Suppressor macrophage treated with lipopolysaccharide for 4 hours (primary cell): ENCODE measurements around the gene MLLT6.
"Not testable (repeated sequence)": the region's sequence is repeated elsewhere in the genome, so short reads cannot be mapped to it uniquely, and the experiment has no call there.

ENCODE experiments used
- DNase-seq: peaks from one replicate; pipeline ENCODE4 v3.0.0-alpha.2; 2020

Gene MLLT6

DNA sequence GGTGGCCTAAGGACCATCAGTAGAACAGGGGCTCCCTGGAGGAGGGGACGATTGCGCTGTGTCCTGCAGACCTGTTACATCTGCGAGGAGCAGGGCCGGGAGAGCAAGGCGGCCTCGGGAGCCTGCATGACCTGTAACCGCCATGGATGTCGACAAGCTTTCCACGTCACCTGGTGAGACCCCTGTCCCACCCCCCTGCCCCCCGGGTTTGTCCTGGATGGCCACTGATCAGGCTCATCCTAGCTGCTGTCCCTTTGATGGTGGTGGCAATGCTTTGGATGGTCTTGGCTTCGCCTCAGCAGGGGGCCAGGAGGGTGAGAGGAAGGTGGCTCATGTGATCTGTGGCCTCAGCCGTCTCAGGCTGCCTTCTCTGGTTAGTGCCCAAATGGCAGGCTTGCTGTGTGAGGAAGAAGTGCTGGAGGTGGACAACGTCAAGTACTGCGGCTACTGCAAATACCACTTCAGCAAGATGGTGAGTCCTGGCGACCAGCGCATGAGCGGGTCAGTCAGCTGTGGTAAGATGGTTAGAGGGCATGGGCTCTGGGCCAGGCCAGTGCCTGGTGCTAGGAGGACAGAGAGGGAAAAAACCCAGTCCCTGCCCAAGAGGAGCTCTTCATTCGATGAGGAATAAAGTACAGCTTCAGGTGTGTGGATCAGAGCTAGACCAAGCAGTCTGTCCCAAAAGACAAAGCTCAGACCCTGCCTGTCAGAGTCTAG lies 4.2 kb downstream of the MLLT6 start:
- no peak for DNase-seq

DNA sequence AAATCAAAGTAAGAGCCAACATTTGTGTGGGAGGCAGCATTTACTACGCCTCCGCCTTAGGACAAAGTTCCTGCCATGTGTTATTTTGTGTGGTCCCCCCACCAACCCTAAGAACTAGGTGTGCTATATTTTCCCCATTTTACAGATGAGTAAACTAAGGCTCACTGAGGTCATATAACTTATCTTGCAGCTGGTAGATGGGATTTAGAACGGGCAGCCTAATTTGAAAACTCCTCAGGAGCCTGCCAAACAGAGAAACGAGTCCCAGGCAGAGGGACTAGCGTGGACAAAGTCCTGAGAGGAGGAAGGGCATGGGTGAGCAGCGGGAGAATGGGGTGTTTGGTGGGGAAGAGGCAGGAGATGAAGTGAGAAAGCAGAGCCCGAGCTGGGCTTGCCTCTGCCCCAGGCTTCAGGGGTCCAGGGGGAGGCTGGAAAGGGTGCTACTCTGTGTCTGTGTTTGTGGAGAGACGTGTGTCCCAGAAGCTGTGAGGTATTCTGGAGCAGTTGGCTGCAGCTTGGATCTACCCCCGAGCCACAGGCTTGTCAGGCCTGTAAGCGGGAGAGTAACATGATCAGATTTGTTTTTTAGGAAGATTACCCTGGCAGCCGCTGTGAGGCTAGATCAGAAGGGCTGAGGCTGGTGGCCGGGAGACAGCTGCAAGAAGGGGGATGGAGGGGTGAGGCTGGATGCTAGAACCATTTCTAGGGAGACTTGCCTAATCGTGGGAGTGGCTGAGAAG lies 5.0 kb downstream of the MLLT6 start:
- DNase-seq = no peak

DNA sequence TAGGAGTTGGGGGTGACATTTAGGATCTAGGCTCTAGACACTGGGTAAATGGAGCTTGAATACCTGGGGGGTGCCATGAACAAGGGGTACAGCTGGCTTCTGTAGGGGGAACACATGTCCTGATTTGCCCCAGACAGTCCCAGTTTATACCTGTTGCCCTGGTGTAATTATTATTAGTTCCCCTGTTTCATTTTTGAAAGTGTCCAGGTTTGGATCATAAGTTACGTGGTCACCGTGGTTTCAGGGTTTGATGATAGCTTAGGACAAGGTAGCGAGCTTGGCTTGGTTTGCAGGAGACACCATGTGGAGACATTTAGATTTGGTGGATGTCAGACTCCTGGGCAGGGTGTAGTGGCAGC lies 5.5 kb downstream of the MLLT6 start:
- no peak for DNase-seq

GRCh38 chr17:38710985-38711384 lies 5.9 kb downstream of the MLLT6 start:
- DNase-seq = no peak

GRCh38 chr17:38711792-38712571 lies 6.9 kb downstream of the MLLT6 start:
- no peak for DNase-seq

GRCh38 chr17:38712593-38712992 lies 7.5 kb downstream of the MLLT6 start:
- no peak for DNase-seq

- no peak for DNase-seq
Observed at GRCh38 chr17:38713456-38714075, 8.5 kb downstream of the MLLT6 start.

DNA sequence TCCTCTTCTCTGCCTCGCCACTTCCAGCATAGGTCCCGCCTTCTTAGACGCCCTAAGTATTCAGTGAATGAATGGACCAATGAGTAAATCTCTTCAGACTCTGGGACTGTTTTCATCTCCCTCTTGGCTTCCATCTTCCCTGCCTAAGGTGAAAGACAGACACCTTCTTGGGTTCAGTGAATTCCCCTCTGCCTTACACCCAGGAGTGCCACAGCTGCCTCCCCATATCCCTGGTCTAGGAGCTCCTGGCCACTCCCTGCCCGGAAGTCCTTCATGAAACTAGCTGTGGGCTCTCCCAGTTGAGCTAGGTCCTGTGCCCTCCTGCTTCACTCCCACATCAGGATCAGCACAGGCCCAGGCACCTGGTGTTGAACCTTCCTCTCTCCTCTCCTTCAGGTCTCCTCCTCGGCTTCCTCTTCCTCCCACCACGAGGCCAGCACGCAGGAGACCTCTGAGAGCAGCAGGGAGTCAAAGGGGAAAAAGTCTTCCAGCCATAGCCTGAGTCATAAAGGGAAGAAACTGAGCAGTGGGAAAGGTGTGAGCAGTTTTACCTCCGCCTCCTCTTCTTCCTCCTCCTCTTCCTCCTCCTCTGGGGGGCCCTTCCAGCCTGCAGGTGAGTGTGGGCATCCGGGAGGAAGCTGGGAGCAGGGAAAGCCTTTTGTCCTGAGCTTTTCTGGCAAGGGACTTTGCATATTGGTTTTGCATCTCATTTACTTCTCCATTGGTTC lies 10.3 kb downstream of the MLLT6 start:
- no peak for DNase-seq

DNA sequence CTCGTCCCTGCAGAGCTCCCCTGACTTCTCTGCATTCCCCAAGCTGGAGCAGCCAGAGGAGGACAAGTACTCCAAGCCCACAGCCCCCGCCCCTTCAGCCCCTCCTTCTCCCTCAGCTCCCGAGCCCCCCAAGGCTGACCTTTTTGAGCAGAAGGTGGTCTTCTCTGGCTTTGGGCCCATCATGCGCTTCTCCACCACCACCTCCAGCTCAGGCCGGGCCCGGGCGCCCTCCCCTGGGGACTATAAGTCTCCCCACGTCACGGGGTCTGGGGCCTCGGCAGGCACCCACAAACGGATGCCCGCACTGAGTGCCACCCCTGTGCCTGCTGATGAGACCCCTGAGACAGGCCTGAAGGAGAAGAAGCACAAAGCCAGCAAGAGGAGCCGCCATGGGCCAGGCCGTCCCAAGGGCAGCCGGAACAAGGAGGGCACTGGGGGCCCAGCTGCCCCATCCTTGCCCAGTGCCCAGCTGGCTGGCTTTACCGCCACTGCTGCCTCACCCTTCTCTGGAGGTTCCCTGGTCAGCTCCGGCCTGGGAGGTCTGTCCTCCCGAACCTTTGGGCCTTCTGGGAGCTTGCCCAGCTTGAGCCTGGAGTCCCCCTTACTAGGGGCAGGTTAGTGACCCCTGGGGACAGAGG lies 11.4 kb downstream of the MLLT6 start:
- DNase-seq = no peak

DNA sequence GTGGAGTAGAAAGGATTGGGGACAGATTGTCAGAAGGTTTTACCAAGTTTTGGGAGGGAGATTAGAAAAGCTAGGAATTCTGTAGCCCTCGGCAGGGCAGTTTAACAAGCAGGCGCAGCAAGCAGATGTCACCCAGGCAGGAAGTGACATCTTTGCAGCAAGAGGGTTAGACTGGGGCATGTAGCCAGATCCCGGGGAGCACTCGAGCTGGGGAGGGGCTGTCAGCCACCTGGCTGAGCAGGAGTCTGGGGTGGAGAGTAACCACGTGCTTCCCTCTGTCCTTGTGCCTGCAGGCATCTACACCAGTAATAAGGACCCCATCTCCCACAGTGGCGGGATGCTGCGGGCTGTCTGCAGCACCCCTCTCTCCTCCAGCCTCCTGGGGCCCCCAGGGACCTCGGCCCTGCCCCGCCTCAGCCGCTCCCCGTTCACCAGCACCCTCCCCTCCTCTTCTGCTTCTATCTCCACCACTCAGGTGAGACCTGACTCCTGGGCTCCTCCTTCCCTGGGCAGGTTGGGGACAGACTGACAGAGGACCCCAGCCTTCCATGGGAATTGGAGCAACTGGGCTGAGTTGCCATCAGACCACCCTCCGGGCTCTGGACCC lies 12.2 kb downstream of the MLLT6 start:
- no peak for DNase-seq

GRCh38 chr17:38719289-38719942 lies 14.3 kb downstream of the MLLT6 start:
- DNase-seq = no peak

- DNase-seq = no peak
Observed at GRCh38 chr17:38719943-38720641, 15.0 kb downstream of the MLLT6 start.

DNA sequence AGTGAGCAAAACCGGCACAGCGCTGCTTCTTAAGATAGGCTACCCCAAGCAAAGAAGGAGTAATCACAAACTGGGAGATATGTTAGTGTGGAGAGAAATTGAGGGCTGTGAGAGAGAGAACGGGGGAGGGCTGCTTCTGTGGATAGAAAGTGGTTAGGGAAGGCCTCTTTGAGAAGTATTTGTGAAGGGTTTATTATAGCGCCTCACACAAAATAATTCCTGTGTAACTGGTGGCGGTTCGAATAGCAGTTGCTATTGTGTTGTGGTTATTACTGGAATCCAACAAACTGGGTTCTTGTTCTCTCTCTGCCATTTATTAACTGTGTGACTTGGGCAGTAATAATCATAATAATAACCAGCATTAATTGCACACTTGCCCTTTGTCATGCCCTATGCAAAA lies 15.9 kb downstream of the MLLT6 start:
- DNase-seq = no peak

DNA sequence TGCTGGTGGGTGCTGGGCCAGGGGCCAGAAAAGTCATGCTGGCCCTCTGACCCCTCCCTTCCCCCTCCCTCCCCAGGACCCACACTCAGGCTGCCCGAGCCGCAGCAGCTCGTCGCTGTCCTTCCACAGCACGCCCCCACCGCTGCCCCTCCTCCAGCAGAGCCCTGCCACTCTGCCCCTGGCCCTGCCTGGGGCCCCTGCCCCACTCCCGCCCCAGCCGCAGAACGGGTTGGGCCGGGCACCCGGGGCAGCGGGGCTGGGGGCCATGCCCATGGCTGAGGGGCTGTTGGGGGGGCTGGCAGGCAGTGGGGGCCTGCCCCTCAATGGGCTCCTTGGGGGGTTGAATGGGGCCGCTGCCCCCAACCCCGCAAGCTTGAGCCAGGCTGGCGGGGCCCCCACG lies 16.7 kb downstream of the MLLT6 start:
- DNase-seq = no peak

DNA sequence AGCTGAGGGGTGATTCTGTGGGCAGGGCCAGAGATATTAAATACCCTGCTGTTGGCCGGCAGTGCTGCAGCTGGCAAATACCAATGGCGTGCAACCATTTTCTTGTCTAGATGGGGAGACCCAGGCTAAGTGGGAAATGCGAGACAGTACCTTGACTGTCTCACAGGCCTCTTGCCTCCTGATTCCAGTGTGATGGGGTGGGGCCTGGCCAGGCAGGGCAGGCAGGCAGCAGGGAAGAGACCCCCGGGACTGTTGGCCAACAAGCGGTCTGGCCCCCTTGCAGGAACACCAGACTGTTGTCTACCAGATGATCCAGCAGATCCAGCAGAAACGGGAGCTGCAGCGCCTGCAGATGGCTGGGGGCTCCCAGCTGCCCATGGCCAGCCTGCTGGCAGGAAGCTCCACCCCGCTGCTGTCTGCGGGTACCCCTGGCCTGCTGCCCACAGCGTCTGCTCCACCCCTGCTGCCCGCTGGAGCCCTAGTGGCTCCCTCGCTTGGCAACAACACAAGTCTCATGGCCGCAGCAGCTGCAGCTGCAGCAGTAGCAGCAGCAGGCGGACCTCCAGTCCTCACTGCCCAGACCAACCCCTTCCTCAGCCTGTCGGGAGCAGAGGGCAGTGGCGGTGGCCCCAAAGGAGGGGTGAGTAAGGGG lies 19.4 kb downstream of the MLLT6 start:
- DNase-seq = no peak

- DNase-seq = no peak
Observed at GRCh38 chr17:38725066-38725465, 20.0 kb downstream of the MLLT6 start.

DNA sequence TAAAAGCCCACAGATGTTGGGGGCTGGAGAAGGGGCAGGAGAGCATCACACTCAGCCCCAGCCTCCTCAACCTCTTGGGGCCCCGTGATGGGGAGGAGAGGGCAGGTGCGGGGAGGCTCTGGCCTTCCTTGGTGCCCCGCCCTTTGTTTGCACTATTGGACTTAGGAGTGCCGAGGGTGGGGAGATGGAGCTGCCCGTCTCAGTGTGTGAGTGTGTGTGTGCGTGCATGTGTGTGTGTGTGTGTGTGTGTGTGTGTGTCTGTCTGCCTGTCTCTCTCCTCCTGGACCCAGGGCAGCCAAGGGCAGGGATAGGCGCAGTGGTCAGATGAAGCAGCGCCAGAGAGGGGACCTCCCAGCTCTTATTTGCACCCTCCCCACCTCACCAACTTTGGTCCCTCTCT lies 21.1 kb downstream of the MLLT6 start:
- DNase-seq = not testable (repeated sequence)

DNA sequence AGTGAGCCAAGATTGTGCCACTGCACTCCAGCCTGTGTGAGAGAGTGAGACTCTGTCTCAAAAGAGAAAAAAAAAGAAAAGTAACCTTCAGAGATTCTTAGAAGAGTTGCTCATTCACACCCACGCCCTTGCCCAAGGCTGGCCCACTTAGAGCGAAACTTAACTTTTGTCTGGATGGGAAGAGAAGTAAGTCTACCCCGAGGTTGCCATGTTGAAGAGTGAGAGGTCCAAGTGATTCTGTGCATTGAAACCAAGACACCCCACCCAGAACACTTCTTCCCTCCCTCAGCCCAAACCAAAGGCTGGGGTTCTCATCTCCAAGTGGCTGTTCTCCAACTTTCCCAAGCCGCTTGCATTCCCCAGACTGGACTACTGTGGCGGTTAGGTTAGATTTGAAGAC lies 22.7 kb downstream of the MLLT6 start:
- peak; percentile 68 for DNase-seq

DNA sequence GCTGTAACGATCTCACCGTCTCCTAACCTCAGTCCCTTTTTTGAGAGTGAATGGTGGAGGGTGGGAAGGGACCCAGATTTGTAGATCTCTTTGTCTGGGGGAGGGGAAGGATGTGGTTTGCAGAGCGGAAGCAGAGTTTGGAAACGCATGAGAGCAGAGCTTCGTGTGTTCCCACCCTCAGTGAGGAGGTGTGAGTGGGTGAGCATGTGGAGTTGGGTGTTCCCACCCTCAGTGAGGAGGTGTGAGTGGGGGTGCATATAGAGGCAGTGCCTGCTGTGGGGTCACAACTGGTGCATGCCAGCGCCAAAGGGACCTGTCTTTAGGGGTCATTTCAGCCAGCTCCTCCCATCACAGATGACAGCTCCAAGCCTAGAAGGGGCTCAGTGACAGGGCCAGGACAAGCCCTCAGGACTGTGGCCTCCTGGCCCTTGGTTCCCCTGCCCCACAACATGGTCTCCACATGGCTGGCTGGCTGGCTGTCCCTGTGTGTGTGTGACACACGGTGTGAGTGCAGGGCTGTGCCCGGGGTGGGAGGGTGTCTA lies 23.3 kb downstream of the MLLT6 start:
- no peak for DNase-seq
